HG02852 (cell line): ENCODE data around the gene RFX8.
"Not testable (repeated sequence)": the region's sequence is repeated elsewhere in the genome, so short reads cannot be mapped to it uniquely, and the experiment has no call there.

Source experiments
- ATAC-seq: cut with Tn5 transposase; IDR thresholded peaks from one replicate; pipeline ENCODE4 v1.9.1; 2021; ENCODE audit warnings: mild to moderate bottlenecking, moderate library complexity; ENCODE audit not compliant: unreplicated experiment

RFX8 gene

DNA sequence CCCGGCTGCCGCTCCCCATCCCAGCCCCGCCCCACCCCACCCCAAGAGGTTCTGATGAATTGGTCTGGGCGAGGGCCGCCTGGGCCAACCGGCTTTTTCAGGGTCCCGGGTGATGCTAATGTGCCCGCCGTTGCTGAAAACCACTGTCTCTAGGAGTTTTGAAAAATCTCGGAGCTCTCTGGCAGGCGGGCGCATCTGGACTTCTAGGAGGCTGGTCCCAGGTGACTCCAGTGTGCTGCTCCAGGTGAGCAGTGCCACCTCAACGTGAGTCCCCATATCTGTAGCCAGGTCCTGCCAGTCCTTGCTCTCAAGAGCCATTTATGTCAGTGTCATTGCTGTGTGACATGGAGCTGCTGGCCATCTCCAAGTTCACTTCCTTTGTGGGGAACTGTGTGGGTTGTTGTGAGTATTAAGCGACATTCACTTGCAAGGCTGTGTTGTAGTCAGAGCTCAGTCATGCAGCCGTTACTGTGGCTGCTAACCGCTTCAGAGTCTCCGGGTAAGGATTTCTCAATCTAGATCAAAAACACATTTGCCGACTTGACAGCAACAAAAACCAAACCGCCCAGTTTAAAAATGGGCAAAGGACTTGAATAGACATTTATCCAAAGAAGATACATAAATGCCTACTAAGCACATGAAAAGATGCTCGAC is at the start of gene RFX8:
Gene RFX8 (minus strand): TSS at position 382 of the 654 bp plus-strand sequence. CDS start 8,264 bp downstream, outside the sequence.
- no peak for ATAC-seq

DNA sequence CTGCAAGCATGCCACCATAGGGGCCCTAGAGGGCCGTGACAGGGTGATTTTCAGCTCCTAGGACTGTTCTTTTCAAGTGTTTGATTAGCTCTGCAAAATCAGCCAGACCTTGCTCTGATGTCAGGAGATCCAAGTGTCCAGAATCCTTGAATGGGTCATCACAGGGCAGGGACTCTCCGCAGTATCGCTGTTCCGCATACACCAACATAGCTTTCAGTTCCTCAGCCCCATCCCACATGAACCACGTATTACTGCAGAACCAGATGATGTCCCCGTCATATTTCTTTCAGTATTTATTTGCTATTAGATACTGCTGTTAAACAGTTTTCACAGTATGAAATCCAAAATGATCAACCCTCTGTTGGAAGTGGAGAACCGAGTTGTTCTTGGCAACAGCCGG is 46.6 kb upstream of the RFX8 start:
- ATAC-seq: no peak

DNA sequence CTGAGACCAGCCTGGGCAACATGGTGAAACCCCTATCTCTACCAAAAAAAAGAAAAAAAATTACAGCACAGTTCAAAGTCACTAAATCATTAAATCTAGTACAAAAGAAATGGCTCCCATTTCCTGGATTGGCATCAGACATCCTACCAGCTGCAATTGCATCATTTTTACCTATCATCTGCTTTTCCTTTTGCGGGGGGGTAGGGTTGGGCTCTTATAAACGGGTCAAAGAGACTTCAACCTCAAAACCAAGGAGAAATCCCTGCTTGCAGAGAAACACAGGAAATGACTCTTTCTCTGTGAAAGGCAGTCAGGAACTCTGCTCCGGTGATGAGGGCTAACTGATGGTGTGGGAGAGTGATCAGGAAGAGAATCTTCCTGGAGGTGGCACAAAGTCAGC is 45.3 kb upstream of the RFX8 start:
- no peak for ATAC-seq

DNA sequence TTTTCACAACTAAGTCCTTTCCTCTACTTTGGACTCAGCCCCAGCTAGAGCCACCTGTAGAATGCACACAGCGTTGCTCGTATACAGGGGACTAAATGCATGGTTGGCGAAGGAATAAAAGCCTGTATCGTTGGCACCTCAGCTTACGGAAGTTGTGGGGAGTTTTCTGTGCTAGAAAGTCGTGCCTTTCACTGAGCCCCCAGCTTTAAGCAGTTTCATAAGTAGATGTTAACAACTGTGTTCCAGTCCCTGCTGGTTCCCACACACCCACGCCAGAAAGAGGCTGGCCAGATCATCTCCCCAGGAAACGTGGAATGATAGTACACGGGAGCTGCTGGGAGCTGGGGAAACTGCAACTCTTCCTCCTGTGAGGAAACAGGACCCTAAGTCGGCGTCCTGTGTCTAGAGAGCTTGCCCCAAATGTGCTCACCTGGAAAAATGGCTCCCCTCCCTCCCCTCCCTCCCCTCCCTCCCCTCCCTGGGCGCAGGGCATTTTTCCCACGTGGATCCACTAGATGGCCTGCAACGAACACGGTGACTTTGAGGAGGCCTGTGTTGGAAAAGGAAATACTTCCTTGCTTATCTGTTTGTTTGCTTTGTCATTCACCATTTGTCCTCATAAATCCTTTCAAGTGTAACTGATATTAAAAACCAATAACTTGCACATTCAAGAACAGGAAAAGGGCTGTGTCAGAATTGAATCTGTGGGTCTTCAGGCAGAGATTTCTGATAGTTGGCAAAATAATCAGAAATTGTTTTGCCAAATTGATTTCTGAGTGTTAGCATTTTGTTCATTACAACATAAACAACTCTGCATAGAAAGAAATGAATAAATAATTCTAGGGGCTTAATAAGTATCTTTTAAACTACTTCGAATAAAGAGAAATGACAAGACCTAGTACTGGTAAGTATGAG is 43.9 kb upstream of the RFX8 start:
- no peak for ATAC-seq

DNA sequence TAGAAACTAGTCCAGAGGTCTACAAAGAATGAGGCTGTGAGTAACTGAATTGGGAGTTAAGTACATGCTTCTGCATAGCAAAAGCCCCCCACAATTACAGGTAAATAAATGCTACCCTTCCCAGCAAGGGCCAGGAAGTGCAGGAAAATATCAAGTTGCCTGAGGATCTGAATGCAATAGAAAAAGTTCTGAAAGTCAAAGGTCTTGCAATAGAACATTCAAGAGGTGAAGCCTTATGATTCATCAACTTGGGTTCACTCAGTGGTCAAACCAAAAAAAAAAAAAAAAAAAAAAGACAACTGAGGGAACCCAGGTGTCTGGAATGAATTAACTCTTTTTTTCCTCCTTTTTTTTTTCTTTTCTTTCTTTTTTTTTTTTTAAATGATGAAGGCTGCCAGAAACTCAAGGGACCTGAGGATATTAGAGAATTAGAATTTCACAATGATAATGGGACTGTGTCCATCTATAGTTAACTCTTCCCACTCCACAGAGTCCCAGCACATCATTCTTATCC is 42.9 kb upstream of the RFX8 start:
- ATAC-seq: no peak

DNA sequence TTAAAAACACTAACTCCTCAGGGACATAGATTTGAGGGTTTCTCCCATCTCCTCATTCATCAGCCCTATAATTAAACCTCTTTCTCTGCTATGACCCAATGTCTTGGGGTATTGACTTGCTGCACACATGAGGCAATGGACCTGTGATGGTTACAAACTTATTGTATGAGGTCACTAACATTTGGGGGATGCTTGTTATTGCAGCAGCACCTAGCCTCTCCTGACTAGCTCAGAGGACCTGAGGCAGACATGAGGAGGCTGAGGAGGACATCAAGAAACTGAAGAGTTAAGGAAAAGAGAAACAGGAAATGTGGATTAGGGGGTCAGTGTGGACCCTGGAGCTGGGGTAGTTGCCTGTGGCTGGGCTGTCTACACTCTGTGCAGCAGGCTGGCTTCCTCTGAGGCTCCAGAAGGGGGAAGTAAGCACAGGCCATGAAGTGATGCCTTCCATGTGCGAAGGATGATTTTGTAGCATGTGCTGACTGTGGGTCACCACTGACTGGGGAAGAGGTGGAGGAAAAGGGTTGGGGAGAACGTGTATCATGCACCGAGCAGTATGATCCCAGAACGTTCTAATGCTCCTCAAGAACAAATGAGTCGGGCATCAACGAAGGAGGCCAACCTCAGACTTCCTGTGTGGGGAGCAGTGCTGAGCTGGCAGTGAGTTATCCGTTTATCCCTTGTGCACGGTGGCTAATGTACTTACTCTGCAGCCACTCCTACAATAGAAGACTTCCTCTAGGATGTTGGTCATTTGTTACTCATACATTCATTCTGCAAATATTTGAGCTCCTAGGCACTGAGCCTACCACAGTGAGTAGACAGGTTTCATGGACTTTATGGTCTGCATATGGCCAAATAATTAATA is 42.1 kb upstream of the RFX8 start:
- ATAC-seq: no peak

DNA sequence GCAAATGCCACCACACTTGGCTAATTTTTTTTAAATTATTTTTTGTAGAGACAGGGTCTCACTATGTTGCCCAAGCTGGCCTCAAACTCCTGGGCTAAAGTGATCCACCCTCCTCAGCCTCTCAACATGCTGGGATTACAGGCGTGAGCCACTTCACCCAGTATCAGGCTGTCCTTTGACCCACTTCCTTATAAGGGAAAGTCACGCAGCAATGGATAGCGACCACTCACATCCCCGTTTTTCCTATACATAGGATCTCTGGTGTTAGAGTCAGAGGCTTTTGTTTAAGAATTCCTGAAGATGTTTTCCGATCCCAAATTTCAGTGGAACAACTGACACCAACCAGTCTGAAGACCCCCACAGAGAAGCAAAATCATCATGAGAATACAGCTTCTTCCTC is 41.4 kb upstream of the RFX8 start:
- ATAC-seq: no peak

DNA sequence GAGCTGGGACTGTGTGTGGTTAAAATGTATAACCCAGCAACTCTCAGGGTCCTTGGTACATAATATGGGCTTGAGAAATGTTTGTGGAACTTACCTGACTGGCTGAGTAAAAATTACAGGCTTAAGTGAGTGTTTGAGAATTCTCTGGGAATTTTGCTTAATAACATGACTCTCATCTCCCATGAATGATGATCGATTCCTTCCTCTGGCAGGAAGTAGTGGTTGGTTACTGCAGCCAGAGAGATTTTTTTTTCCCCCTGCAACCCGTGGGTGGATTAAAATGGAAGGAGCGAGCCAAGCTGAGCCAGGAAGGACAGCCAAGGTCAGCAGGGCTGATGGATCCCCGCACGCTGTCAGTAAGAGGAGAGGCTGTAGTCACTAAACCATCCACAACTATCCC is 40.6 kb upstream of the RFX8 start:
- no peak for ATAC-seq

DNA sequence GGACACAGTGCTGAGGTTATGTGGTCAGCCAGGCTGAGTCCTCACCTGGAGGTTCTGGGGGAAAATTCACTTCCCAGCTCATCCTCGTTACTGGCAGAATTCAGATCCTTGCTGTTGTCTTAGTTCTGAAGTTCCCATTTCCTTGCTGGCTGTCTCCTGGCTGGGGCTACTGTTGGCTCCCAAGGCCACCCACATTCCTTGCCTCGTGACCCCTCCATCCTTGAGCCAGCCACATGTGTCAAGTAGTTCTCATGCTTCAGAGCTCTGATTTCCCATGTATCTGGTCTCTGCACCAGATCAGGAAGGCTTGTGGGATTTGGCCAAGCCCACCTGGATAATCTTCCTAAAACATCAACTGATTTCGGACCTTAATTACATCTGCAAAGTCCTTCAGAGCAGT is 38.1 kb upstream of the RFX8 start:
- no peak for ATAC-seq

DNA sequence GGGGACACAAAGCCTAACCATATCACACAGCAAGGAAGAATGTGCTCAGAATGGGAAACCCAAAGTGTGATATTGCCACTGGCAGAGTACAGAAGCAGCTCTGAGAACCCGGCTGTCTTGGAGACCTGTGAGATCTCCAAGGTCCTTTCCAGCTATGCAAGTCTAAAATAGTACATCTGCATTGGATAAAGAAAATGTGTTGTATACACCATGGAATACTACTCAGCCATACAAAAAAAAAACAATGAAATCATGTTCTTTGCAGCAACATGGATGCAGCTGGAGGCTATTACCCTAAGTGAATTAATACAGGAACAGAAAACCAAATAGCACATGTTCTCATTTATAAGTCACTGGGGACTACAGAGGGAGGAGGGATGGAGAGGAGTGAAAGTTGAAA is 36.5 kb upstream of the RFX8 start:
- ATAC-seq: no peak

DNA sequence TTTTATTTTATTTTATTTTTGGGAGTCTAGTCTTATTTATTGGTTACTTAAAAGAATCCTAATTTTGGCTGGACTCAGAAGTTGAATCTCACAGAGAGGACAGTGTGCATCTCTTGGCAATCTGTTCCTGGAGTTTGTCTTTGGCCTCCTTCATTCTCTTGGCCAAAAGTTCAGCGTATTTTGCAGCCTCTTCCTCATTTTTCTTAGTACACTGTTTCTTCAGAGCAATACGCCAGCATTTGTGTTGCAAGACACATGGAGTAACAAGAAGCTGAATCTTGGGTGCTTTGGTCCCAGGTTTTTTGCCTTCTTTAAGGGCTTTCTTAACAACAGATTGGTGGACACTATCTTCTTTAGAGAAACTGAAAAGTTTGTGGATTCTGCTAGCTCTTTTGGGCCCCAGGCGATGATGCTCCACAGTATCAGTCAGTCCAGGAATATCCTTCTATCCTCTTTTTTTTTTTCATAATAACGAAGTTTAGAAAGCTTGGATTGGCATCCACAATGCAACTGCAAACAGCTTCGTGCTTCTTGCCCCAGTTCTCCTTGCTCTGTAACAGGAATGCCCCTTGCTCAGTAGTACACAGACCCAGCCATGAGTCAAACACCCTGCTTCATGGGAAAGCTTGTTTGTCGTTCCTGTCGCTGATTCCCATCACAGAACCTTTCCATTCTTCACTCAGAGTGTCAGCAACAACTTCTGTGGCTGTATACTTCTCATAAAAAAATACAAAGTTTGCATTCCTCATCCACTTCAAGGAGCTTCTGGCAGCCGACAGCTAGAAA is 34.8 kb upstream of the RFX8 start:
- no peak for ATAC-seq

DNA sequence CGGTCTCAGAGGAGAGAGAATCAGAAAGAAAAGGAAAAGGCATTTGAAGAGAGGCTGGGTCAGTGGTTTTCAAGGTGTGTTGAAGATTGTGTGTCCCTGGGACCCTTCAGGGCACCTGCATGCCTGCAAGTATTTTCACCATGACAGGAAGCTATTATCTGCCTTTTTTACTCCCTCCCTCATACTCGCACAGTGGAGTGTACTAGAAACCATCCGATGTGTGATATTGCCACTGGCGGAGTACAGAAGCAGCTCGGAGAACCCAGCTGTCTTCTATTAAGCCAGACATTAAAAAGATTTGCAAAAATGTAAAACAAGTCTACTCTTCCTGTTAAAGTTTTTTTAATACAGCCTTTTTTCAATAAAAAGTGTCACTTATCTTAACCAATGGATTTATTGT is 33.7 kb upstream of the RFX8 start:
- no peak for ATAC-seq

DNA sequence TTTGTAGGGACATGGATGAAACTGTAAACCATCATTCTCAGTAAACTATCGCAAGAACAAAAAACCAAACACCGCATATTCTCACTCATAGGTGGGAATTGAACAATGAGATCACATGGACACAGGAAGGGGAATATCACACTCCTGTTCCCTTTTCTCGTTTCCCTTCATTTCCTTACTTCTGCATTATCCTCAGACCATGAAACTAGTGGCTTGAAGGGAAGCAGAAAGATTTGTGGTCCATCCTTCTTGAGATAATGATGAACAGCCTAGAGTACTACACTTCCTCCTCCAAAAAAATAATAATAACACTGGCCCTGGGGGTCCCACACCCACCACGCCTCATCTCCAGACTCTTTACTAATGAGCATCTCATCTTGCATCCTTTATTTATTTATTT is 30.4 kb upstream of the RFX8 start:
- not testable (repeated sequence) for ATAC-seq

DNA sequence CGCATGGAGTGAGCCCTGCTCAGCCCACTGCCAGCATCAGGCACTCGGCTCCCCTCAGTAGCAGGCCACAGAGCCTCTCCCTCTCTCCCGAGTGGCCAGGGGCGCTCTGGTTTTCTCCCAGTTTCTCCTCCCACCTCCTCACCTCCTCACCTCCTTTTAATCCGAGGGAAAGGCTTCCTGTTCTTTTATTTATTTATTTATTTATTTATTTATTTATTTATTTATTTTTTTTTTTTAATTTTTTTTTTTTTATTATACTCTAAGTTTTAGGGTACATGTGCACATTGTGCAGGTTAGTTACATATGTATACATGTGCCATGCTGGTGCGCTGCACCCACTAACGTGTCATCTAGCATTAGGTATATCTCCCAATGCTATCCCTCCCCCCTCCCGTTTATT is 29.8 kb upstream of the RFX8 start:
- ATAC-seq: not testable (repeated sequence)

DNA sequence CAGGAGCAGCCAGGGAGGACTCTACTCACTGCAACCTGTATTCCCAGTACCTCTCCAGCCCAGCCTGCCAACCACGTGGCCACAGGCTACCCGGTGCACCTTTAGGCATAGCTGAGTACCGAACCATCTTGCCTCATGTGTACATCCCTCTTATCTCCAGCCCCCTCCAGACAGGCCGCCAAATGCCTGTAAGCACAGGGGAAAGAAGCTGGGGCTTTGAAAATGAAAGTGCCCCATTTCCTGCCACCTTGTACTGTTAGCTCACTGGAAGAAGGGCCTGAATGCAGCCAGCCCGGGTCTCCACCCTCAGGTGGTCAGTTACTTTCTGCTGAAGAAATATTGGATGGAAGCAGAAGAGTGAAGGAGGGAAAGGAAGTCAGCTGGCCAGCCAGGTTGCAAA is 27.2 kb upstream of the RFX8 start:
- ATAC-seq: no peak

DNA sequence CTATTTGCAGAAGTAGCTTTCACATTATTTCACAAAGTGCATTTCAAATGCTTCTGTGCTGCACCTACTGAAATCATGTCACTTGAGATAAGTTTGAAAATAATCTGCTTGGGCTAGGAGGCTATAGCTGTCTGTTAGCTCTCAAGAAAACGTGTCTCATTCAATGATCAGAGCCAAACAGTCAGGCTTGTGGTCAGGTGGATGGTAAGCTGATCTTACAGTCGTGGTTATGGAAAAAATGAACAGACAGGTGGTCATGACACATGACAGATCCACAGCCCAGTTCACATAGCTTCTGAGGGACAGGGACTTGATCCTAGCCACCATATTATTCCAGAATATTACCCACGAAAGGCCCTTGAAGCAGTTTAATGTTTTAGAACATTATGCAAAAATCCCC is 26.5 kb upstream of the RFX8 start:
- no peak for ATAC-seq

DNA sequence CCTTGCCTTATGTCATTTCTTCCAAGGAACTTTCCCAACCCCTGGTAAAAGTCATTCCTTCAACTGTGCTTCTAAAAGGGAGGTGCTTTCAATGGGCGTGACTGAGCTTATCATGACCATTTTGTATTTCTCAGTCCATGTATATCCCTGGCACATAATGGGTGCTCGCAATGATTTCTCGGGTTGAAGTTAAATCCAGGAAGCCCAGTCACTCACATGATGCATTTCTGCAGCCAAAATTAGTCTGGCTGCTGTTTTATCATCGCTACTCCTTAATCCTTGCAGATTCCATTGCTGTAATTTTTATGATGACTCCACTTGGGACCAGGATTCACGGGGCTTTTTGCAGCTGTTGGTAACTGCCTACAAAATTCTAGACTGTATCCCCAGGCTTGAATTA is 25.9 kb upstream of the RFX8 start:
- ATAC-seq: no peak

DNA sequence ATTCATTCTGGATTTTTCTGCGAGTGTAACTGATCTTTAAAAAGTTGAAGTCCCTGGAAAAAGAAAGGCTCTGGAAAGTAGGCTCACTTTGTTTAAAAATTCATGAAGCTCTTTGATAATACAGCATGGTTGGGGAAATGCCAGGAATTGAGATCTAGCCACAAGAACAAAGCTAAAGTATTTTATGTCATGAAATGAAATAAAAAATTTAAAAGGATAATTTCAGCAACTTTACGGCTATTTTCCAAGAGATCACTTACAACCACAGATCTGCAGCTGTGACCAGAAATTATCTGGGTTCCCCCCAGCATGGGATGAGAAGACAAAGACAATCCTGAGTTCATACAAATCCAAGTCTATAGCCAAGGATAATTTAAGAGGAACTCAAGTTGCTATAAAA is 25.3 kb upstream of the RFX8 start:
- ATAC-seq: no peak

DNA sequence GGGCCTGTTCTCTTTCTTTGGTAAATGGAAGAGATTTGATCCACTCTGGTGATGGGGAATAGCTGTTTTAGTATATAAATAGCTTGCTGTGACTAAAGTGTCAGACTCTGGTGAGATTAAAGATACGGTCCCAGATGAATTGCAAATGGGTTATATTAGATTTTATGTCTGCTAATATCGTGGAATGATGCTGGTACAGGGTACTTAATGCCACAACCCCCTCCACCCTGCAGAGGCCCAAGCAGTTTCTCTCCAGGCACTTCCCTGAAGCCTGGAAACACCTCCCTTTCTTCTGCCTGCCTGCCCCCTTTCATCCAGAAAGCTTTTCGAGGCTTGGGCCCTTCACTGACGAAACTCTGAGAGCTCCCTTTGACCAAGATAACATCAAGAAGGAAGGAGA is 21.4 kb upstream of the RFX8 start:
- no peak for ATAC-seq

DNA sequence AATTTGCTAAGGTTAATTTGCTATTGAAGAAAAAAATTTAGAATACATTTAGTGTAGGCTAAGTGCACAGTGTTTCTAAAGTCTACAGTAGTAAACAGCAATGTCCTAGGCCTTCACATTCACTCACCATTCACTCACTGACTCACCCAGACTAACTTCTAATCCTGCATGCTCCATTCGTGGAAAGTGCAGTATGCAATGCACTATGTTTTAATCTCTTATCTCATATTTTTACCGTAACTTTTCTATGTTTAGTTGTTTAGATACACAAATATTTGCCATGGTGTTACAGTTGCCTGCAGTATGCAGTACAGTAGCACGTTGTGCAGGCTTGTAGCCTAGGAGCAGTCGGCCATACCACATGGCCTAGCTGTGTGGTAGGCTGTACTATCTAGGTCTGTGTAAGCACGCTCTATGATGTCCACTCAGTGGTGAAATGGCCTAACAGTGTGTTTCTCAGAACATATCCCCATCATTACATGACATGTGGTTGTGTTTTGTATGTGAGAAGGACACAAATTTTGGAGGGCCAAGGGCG is 18.1 kb upstream of the RFX8 start:
- ATAC-seq: no peak
